ENCODE data around the gene DLX5.

GRCh38 chr7:97025130-97025499 is 484 bp upstream of the DLX5 start:
- TF ChIP-seq CTCF (IDR thresholded peaks at IDR 0.05) (no peak), POLR2A (IDR thresholded peaks at IDR 0.05) (no peak)

Data from transverse colon (tissue), 3 donors.